Loucy (cell line): ENCODE data around the gene CCDC187.

Source experiments
- CTCF ChIP-seq: fragments of 200-600 bp; sonication (generic); conservative IDR thresholded peaks from 2 replicates; pipeline ENCODE4 v1.5.1; 2014; ENCODE audit warnings: mild to moderate bottlenecking, antibody characterized with exemption, low read length
- EZH2phosphoT487 ChIP-seq: fragments of 200-600 bp; IDR thresholded peaks from 2 replicates; pipeline ENCODE4 v1.6.1; 2018; ENCODE audit warnings: antibody characterized with exemption, mild to moderate bottlenecking, moderate library complexity, borderline replicate concordance

GRCh38 chr9:136336881-136337280, 33.0 kb upstream of the CCDC187 start:
- TF ChIP-seq CTCF (no peak), EZH2phosphoT487 (no peak)
